GM18502 (cell line): Measurements from ENCODE around the gene TGFBR2.
A peak's percentile ranks its signal among the peaks of the same experiment; 100 is the strongest.
"Not testable (repeated sequence)": the region's sequence is repeated elsewhere in the genome, so short reads cannot be mapped to it uniquely, and the experiment has no call there.

Experiments used
- ATAC-seq: cut with Tn5 transposase; IDR thresholded peaks from one replicate; pipeline ENCODE4 v1.9.1; 2021; ENCODE audit warnings: mild to moderate bottlenecking; ENCODE audit not compliant: unreplicated experiment, poor library complexity

The TGFBR2 gene

DNA sequence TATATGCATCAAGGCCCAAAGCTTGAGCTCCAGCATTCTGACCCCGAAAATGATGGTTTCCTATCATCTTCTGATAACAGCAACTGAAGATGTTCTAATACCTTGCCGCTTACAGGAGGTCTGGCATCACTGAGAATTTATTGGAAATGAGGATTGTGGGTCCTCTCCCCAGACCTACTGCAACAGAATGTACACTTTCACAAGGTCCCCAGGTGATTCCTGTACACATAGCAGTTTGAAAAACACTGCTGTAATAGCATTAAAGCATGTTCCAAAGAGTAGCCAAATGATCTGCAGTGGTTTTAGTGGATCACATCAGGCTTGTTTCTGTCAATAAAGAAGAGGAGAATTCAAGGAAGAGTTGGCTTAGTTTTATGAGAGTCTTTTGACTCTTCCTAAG is 11.3 kb downstream of the TGFBR2 start:
- ATAC-seq, result no peak

DNA sequence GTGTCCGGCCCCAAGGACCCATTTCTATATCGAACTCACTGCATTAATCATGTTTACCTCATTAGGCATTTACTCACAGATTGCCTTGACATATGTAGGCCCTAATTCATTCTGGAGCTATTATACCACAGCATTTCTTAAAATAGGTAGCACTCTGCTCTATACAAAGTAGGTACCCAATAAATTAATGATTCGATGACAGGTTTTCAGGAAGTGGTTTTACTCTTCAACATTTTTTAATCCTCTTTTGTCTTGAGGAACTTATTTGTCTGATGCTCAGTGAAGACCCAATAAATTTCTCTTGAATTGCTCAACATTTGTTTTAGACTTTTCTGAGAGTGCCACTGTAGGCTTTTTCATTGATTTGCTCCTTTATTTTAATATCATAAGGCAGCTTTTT is 12.1 kb downstream of the TGFBR2 start:
- no peak for ATAC-seq

DNA sequence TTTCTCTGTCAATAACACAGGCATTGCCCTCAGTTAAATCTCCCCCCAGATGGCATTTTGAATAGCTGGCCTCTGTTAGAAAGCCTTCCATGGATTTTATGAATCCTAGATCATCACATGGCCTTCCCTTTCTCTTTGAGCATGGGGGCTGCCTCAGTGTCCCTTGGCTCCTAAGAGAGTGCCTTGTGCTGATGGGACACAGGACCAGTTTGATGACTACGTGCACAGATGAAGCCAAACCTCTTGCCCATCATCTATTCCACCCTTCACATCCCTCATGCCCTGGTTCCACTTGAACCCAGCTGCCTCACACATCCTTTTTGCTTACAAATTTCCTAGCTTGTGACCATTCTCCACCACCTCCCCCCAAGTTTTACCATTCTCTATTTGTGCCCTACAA is 12.9 kb downstream of the TGFBR2 start:
- no peak for ATAC-seq

DNA sequence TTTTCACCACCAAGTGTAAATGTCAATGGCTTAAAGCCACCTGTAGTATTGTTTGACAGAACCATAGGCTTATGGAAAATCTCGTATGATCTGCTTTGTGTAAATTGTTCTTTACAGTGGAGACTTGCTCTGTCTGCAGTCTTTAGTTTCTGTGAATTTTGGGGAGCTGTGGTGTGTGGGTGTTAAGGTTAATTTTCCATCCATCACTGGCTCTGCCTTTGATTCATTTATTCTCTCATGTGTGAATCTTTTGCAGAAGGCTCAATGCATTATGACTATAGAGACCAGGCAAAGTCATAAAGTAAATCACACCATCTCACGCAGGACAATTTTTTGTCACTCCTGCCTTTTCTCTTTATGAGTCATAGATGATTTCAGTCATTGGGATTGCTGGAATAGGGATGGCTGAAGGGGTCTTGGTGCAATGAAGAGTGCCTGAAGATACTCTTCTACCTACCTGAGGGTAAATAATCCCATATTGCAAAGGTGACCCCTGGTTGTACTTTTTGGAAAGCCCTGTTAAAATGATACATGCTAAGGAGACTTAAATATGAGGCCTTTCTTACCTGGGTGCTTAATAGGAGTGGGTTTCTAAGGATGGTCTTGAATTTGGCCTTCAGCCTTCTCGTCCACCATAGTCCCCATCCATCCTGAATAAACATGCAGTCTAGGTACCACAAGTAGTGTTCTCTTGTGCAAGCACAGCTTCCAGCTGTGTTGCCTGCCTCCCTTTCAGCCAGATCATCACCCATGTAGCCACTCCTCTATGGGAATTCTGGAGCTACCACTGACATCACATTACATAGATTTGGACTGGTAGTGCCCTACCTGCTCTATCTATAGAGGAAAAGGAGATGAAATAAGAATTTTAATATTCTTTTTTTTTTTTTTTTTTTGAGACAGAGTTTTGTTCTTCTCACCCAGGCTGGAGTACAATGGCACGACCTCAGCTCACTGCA is 14.3 kb downstream of the TGFBR2 start:
- no peak for ATAC-seq

DNA sequence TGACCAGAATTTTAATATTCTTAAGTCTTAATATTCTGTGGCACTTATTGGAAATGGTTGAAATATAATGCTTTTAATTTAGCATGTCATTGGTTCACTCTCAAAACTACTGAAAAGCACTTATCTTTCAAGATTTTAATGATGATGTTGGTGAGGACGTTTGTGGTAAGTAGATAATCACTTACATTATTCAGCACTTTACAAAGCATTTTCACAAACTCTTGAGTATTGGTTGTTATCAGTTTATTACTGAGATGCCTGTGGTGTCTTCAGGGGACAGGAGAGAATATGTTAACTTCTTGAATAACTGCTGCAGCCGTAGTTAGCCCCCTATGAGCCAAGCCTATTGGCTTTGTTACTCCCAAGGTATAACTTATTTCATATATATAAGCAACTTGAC is 15.2 kb downstream of the TGFBR2 start:
- no peak for ATAC-seq

DNA sequence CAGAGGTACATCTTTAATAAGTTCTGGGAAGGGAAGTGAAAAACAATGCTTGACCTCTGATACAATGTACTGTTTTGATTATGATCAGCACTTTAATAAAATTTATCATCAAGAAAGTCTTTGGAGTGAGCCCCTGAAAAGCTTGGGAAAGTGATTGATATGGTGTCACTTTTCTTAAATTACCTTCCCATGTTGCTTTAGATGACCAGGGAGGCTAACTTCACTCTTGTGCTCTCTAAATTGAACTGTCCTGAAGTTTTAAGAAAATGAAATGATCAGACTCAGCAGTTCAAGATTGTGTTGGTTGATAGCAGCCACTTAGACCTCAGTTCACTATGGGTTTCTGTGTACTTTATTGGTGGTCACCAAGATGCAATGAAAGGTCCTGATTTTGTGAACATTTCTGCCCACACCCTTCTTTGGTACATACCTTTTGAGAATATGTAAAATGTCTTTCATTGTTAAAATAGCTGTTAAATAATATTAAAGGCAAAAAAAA is 15.7 kb downstream of the TGFBR2 start:
- ATAC-seq, result no peak

DNA sequence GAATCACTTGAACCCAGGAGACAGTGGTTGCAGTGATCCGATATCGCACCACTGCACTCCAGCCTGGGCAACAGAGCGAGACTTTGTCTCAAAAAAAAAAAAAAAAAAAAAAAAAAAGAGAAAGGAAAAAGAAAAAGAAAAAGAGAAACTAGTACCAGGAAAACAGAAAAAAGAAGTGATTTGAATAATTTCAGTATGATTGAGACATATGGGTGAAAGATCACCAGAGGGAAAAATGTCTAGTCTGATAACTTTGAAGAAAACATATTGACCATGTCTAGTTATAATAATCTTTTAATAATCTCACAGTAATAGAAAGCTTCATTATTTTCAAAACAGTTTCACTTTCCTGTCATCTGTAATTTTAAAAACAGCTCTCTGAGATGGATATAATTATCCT is 16.4 kb downstream of the TGFBR2 start:
- no peak for ATAC-seq

DNA sequence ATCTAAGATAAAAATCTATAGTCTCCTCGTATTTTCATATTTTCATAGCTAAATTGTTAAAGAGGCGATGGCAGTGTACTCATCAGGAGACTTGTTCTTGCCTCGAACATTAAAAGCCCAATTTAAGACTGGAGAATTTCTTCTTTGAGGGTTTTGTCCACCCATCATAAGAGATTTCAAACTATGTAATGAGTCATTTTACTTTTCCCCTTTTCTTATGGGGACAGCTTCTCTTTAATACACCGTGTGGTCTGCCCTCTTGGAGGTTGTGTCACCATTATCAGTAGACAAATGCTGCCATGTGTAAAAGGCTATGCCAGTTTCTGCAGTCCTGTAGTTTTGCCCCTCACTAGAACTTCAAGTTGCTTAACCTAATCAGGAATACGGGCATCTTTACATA is 16.9 kb downstream of the TGFBR2 start:
- ATAC-seq, result no peak

DNA sequence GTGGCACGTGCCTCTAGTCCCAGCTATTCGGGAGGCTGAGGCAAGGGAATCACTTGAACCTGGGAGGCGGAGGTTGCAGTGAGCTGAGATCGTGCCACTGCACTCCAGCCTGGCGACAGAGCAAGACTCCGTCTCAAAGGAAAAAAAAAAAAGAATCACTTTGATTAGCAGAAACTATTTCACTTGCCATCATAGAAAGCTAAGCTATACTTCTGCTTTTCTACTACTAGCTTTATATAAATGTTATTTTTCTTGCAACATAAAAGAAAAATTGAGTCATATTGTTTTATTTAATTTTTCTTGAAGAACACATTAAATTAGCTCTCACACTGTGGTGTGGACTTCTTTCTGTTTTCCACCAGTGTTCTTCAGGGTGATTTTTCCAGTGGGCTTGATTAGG is 18.1 kb downstream of the TGFBR2 start:
- not testable (repeated sequence) for ATAC-seq

DNA sequence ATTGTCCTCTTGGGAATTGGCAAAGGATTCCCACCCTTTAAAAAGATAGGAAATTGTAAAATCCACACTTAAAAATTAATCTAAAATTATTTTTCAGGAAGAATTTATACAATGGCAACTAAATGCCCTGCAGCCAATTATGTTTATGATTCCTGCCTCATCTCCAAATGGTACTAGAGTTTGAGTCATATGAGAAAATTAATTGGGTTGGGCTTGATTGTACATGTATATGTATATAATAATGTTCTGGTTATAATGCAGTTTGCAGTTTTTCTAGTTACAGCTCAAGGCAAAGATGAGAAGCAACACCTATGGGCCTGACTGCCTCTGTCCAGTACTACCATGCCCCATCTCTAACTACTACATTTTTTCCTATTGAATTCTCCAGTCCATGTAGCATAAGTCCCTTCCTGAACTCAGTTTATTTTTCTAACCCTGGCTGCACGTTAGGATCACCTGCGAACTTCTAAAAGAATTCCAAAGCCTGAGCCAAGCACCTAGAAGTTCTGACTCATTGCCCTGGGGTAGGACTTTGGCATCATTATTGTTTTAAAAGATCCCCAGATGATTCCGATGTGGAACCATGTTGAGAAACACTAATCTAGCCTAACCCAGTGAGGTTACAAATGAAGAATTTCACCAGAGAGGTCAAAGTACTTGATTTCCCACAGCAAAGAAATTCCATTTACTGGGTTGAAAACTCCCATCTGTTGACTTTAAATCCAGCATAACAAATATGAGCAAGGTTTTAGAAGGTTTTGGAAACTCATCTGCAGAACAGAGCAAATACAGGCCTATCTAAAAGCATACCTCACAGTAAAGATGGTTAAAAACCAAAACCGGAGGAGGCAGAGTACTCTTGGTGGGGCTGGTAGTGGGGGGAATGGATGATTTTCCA is 19.4 kb downstream of the TGFBR2 start:
- no peak for ATAC-seq

DNA sequence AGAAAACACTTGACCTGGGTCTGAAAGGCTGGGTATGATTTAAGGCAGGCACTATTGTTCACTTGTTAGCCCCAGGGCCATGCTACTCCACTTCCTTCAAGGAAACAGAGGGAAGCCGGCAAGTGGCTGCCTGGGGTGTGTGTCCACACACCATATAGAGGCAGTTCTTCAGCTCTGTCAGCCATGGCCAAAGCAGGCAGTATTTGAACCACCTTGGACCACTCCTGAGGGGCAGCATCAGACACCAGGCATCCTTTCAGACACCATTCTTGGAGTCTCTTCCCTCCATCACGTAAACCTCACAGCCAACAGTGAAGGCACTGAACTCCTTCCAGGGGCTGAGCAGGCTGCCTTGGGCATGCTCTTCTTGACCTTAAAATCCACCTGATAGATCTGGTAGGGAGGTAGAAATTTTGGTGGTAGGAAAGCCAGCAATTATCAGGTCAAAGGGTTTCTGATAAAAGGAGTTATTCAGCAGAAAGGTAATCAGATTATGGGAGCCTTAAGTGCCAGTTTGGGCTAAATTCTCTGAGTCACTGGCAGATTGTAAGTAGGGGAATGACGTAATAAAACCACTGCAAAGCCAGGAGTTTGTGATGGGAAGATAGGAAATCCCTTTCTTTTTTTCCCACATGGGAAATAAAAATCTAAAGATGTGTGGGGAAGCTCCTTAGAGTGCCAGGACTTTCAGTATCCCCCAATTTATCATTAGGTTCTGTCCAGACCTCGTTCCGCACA is 20.2 kb downstream of the TGFBR2 start:
- no peak for ATAC-seq

DNA sequence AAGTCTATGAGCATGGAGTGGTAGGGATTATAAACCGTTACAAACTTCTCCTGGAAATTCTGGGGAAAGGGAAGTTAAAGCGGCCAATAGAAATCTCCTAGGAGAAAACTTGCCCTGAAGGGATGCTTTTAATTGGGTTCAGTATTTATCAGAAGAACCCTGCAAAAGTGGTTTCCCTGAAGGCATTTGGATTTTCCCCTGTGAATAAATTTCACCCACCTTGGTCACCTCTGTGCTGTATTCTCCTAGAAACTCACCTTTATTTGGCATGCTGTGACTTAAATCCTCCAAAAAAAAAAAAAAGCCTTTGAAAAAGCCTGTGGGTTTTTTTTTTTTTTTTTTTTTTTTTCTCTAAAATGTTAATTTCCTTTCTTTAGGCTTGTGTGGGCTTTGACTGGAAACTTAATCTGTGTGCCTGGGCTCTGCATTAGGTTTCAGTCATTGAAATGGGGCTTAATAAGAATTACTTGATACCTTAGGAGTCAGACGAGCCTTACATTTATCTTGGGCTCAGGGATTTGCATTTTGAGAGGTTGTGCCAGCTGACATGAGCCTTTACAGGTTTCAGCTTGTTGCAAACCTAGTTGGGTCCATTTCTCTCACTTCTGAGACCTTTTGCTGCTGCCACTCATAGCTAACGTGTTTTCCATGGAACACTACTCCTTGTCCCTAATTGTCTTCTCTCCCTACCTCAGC is 22.0 kb downstream of the TGFBR2 start:
- ATAC-seq, result no peak

DNA sequence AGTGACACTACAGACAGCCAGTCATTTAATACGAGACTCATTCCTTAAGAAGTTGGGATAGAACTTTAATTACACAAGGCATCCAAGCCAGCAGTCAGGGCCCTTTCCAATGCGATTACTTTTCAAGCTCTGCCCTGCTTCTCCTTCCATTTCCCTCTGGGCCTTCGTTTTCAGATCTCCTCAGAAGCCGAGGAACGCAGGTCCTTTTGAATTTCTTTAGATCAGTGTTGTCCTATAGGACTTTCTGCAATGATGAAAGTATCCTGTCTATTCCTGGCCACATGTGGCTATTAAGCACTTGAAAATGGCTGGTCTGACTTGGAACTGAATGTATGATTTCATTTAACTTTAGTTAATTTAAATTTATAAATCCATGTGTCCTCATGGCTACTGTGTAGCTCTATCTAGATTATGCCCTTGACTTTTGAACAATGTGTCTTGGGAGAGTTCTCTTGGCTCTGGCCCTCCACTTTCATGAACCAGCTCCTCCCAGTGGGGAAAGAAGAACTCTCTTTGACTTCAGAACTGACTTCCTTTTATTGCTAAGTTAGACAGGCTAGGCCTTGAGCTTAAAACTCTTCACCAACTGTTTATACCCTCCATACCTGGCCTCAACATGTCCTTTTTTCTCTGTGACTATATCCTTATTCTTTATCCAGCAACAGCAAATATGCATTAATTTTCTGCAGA is 22.6 kb downstream of the TGFBR2 start:
- ATAC-seq, result no peak

DNA sequence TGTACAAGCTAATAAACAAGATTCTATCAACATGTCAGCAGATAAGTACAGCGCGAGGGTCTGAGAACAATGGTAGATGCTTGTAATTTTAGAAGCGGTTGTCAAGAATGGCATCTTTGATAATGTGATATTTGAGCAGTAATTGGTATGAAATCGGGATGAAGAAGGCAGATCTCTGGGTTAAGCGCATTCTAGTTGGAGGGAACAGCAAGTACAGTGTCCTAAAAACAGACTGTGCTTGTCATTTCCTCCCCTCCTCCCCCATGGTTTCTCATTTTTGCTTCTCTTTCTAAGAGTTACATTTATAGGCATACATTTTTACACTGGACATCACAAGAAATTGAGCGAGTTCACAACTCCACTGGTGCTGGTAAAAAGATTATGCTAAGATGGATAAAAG is 23.3 kb downstream of the TGFBR2 start:
- no peak for ATAC-seq

DNA sequence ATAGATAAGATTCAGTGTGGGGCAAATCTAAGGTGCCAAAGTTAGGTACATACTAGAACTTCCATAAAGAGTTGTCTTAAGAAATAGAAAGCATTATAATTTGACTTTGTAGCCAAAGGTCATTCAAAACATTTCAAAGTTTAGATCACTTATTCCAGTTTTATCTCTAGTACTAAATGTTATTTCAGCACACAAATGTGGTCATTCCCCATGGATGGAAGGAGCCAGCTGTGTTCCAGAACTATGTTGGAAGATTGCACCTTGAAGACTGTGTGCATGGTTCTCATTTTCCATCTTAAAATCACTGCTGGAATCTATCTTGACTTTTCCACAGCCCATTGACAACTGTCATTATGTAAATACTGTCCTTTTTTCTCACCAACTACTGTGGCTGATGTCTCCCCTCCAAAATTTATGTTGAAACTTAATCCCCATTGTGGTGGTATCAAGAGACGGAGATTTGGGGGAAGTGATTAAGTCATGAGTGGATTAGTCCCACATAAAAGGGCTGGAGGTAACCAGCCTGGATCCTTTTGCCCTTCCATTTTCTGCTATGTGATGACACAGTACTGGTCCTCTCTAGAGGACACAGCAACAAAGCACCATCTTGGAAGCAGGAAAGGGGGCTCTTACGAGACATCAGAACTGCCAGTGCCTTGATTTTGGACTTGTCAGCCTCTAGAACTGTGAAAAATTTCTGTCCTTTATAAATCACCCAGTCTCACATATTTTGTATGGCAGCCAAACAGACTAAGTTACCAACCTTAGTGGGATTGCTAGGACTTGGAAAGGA is 24.0 kb downstream of the TGFBR2 start:
- ATAC-seq, result no peak

DNA sequence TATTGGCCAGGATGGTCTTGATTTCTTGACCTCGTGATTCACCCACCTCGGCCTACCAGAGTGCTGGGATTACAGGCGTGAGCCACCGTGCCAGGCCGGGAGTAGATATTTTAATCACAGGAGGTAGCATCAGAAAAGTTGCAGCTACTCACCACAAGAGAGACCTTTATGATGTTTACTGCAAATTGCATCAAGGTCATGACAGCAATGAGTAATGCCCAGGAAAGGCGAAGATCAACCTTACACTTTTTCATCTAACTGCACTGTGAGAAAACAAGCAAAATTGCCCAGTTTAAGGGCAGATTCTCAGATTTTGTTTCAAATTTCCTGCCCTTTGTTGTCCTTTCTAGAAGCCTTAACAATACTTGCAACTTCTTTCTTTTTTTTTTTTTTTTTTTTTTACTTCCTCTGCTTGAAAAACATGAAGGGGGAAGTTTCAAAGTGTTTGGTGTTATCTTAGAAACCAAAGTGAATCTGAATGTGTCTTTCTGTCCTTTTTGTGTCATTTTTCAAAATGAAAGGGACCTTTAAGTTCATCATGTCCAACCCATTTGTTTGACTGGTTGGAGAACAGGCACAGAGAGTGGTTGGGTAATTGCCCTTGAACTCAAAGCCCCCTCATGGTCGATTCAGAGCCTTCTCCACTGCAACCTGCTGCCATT is 25.0 kb downstream of the TGFBR2 start:
- ATAC-seq, result peak; percentile 43

DNA sequence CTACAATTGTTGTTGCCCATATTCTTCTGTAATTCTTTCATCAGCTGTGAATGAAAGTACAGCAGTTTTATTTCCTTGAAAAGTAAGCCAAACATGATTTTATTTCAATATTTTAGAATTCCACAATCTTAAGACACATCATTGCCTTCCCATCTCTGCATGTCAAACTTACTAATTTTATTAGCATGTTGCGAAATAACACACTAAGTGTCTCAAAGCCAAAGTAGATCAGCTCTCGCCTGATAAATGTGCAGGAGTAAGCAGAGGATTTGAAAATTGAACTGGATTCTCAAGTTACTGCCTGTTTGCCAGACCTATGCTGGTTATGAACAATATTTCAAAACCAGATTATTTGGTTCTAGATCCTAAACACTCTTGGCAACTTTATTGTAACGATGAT is 25.7 kb downstream of the TGFBR2 start:
- no peak for ATAC-seq

DNA sequence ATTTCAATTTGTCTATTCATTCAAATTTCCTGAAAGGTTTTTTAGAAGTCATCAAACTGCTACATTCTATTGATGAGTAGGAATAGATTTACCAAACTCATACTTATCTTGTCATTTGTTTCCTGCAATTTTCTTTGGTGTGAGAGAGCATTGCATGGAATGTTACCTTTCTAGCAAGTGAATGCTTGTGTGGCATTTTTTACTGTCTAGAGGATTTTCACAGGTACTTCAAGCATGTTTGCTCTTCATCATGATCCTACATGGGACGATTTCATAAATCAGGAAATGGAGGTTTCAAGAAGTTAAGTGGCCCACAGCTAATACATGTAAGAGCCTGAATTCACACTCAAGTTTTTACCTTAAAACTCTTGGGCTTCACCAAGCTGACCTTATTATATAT is 26.1 kb downstream of the TGFBR2 start:
- no peak for ATAC-seq
